Fibroblast of skin of left quadriceps (primary cell): Measurements from ENCODE around the gene LDB2.
"Not testable (repeated sequence)": the region's sequence is repeated elsewhere in the genome, so short reads cannot be mapped to it uniquely, and the experiment has no call there.

Source experiments
- DNase-seq, 2 experiments: peaks; one replicate each; pipeline ENCODE4 v3.0.0-alpha.2; 2013; ENCODE audit warnings: low read depth in 2 of 2

LDB2 gene

DNA sequence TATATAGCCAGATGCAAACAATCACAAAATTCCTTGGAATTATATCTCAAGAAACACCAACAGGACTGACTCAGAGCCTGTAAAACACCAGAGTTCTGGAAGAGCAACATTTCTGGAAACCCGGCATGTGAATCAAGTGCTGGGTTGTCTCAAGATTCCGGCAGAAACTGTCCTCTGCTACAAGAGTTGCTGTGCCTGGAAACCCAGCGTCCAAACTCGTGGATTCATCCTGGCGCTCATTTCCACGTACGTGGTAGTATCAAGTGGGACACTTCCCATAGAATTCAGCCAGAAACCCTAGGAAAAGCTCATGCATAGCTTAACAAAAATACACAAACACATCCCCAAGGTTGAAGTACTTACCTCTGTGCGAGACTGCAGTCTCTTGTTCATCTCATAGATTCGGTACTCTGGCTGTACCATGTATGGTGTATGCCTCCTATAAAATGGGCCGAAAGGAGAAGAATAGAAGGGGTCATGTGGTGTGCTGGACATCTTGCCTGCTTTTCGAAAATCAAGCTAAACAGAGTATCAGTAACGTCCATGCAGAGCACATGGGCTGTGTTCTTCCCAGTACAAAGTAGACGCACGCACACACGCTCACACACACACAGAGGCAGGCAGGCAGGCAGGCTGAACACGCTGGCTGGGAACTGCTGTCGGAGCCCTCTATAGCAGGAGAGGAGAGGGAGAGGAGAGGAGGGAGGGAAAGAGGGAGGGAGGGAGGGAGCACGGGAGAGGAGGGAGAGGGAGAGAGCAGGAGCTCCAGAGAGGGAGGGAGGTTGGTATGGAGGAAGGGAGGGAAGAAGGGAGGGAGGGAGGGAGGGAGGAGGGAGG, at the start of gene LDB2:
Gene LDB2 (minus strand): TSS at position 655 of the 837 bp plus-strand sequence.
- DNase-seq, result peak; percentile 72 to 77

DNA sequence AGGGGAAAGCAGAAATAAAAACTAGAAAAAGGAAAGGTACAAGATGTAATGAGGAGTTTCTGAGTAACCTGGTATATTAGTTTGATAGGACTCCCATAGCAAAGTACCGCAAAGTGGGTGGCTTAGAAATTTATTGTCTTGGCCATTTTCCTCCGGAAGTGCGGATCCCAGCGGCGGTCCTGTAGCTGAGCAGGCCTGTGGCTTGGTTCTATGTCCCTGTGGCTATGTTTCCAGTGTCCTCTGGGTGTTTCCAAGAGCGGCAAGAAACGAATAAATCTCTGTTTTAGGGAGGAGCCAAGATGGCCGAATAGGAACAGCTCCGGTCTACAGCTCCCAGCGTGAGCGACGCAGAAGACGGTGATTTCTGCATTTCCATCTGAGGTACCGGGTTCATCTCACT, 44.0 kb upstream of the LDB2 start:
- no peak for DNase-seq

DNA sequence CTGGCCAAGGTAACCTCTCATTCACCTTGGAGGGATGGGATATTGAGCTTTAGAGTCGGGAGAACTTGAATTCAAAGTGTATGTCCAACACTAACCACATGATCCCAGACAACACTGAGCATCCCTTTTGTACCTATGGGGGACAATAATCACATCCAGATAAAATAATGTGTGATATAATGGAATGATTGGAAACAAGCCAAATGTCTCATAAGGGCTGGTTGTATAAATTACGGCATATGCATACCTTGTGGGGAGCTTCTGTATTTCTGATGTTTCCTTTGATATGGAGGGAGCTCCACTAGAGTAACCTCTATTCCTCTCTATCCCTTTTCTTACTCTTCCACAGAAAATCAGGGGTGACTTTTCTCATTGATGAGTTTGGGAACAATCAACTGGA, 40.7 kb upstream of the LDB2 start:
- no peak for DNase-seq

DNA sequence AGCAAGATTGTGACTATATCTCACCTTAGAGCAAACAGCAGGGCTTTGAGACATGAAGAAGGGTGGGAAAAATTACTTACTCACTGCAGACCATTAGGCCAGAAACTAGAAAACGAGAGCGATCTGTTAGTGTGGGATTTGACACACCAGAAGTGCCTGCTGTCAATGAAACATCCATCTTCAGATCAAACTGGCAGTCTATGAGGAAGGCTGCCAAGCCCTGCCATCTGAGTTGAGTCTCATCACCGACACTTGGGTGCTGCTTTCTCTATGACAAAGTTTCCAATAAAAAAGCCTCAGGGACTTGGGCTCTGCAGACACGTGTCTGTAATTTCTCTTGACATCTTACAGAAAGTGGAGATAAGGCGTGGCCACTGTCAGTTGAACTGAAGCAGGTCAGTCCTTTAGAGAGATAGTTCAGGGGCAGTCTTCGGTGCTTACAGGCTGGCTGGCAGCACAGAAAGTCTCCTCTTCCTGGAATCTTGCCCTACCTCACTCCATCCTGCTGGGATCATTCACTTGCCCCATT, 40.1 kb upstream of the LDB2 start:
- DNase-seq, result no peak

DNA sequence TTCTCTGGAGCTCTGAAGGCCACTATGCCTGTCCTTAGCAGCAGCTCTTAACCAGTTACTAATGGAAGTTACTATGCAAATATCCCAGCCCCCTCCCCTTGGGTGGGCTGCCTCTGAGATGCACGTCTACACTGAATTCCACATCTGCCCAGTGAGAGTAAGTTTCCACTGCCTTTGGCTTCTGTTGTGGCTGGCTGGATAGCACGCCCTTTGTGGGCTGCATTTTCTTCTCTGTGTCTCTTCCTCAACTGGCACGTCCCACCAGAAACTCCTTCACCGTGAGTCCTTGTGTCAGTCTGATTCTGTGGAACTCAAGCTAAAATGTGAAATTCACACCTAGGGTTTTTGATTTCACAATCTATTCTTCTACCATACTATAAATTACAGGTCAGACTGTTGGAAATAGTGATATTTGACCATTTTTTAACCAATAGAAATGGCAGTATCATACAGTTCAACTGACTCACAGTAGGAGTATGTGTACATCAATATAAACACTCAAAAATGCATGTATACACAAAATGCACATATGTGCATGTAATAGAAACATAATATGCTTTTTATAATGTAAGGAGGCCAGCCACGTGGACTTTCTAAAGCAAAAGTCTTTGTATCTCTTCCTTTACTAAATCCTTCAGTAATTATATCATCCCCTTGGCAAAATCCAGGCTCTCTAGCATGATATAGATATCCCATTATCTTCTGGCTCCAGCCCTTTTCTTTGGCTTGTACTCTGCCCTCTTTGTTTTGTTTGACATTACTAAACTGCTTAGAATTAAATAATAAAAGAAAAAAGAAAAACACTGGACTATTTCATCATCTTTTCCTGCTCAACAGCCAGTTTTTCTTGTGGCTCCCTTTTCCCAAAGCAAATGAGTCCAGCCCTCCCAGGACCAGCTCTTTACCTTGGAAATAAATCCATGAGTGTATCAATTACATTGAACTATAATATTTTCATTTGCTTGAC, 33.2 kb upstream of the LDB2 start:
- no peak for DNase-seq

DNA sequence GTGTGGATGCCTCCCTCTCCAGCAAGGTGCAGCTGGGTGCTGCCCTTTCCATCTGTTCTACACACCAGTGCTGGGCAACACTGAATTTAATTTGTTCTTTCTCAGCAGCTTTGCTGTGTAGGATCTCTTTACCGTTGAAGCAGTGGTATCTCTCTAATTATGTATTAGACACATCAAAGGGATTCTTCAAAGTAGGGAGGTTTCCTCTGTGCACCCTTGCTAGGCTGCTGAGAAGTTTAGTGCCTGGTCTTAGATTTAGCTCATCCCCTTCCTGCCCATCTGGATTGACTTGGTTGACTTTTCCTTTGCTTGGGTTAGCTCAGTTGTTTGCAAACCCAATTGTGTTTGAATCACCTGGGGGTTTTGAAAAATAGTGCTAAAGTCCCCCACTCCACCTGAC, 27.8 kb upstream of the LDB2 start:
- no peak for DNase-seq

DNA sequence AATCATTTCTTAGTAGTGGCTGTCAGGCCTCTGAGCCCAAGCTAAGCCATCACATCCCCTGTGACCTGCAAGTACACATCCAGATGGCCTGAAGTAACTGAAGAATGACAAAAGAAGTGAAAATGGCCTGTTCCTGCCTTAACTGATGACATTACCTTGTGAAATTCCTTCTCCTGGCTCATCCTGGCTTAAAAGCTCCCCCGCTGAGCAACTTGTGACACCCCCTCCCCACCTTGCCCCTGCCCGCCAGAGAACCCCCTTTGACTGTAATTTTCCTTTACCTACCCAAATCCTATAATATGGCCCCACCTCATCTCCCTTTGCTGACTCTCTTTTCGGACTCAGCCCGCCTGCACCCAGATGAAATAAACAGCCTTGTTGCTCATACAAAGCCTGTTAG, 20.3 kb upstream of the LDB2 start:
- not testable (repeated sequence) for DNase-seq

DNA sequence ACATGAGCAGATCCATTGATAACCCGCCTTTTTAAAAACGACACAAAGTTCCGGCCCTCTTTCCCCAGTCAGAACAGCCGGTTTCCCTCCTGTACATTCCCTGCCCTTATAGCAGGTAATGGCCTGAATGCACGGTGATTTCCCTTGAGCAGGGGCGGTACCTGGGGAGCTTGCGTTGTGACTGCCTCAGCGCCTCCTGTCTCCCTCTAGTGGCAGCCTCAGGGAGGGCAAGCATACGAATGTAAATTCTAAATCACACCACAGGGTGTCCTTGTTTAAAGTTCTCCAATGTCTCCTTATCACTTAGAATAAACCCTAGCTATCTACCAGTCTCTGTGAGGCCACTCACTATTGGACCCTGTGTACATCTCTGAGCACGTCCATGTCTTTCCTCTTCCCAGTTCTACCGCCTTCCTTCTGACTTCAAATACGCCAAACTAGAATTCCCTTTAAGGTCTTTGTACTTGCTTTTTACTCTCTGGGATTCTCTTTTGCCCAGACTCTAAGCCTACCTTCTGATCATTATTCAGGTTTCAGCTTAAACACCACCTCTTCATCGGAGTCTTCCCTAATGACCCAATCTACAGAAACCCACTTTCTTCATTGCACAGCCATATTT, 18.4 kb upstream of the LDB2 start:
- DNase-seq, result no peak

DNA sequence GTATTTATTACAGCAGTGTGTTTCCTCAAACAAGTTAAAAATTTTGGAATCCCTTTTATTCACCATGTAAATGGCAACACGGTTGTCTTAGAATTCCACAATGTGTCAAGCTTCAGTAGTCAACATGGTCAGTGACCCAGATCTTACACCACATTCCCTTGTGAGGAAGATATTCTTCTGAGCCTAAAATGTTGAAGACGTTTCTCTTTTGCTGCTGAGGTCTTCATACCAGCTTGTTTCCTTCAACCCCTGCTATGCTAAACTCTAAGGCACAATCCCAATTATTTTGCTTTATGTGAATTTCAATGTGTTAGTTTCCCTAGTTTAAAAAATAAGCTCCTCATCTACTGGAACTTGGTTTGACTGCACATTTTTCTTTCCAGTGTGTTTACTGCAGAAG, 17.6 kb upstream of the LDB2 start:
- no peak for DNase-seq

DNA sequence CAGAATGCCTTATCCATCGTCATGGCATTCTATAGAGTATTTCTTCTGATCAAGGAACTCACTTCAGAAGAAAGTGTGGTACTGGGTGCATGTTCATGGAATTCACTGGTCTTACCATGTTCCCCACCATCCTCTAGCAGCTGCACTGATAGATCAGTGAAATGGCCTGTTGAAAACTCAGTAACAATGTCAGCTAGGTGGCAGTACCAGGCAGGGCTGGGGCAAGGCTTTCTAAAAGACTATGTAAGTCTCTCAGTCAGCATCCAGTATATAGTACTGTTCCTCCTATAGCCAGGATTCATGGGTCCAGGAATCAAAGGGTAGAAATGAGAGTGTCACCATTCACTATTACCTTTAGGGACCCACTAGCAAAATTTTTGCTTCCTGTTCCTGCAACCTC, 15.8 kb upstream of the LDB2 start:
- DNase-seq, result no peak

DNA sequence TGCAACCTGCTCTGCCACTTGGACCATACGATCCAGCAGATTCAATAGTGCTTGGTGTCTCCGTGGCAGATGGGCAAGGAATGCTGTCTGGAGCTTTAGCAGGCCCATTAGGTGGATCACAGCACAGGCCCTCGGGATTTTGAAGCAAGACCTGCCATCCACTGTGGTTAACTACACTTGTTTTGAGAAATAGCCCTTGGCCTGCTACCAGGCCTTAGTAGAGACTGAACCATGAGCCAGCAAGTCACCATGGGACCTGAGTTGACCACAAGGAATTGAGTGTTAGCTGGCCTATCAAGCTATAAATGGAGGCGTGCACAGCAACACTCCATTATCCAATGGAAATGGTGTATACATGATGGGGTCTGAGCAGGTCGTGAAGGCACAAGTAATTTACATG, 14.5 kb upstream of the LDB2 start:
- no peak for DNase-seq

DNA sequence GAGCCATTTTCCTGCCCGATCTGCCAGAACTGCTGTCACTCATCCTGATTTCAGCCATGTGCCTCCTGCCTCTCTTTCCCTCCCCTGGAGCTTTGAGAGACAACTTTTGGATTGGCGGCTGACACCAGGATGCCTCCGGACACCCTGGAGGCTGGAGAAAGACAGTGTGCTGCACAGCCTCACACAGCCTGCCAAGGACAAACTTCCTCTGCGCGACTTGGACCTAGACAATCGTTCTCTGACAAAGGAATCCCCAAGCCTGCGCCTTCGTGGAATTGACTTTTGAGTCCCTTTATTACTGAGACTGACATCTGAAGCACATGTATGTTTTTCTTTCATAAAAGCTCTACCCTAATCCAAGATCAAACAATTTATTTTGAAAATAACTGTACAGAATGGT, 10.8 kb upstream of the LDB2 start:
- no peak for DNase-seq

DNA sequence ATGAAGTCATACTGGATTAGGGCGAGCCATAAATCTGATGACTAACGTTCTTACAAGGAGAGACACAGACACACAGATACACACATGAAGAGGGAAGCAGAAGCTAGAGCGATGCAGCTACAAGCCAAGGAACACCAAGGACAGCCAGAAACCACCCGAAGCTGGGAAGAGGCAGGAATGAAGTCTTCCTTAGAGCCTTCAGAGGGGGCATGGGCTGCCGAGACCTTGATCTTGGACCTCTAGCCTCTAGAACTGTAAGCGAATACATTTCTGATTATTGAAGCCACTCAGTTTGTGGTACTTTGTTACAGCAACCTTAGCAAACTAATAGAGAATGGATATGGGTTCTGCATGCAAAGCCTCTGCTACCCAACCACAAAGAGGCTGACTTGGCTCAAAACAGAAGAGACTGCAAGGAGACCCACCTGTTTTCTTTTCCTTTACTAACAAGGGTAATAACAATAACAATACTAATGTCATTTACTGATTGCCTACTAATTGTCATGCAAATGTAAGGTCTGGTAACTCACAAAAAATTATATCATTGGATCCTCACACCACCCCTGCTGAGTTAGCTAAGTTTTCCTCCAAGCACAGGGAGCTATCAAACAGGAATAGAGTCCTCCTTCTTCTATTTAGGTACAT, 10.1 kb upstream of the LDB2 start:
- DNase-seq, result no peak

DNA sequence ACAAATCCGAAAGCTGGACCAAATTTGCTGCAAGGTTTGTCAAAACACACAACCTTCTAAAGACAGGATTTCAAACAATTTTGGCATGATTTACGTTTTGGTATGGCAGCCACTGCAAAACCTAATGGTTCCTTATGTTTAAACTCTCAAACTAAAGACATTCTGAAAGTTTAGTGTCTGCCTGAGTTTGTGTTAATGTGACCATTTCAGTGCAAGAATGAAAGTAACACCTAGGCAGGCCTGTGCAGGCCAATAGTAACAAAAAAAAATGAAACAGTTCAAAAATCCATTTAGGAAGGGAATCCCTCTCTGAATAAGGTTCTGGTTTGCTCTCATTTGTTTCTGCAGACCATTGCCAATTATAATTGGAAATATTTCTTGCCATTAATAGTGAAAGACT, 1.9 kb upstream of the LDB2 start:
- DNase-seq, result no peak

DNA sequence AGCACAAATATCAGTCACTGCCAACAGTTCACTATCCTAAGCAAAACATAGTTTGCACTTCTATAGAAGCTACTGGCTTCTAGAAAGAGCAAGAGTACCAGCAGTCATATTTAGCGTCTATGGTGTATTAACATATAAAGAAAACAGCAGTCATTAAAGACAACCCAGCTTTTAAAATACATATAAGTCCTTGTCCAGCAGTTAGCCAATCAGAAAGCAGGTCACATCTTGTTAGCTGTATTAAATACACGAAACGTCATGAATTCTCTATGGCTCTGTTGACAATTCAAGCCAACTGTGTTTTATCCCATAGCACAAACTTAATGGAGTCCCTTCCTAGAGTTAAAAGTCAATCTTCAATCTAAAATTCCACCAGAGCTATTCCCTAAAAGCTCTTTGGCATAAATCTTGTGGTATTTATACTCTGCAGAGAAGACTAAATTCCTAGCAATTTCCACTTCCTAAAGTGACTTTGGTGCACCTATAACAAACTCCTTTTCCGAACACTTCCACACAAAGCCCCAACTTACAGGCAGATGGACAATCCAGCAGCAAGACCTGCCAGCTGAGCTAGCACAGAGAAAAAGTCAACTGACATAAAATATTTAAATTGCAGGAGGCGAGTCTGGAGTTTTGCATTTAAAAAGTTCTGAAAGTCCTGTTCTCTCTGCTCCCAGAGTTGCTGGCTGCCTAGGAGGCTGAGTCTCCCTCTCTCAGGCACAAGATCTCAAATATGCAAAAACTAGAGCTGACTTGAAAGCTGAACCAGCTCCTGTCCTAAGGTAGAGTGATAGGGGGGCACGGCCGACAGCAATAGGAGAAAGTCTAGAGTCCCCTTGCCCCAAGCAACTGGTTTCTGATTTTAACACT, 1.3 kb downstream of the LDB2 start:
- peak in 1 of 2 experiments; percentile 37 for DNase-seq

DNA sequence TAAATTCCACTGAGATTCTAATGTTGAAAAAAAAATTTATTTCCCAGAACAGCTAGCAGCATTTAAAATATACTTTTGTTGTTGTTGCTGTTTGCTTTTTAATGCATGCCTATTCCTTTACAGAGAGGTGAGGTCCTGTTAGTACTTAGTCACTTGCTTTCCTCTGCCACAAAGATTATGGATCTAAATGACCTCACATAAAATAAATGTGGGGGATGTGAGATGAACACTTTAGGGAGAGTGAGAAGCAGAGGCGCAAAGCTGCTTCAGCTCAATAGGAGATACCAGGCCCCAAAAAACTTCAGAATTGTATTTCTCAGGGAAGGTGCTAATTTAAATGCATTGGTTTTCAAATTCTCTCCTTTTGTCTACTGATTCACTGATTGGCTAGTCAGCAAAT, 4.0 kb downstream of the LDB2 start:
- DNase-seq, result peak in 1 of 2 experiments; percentile 12

DNA sequence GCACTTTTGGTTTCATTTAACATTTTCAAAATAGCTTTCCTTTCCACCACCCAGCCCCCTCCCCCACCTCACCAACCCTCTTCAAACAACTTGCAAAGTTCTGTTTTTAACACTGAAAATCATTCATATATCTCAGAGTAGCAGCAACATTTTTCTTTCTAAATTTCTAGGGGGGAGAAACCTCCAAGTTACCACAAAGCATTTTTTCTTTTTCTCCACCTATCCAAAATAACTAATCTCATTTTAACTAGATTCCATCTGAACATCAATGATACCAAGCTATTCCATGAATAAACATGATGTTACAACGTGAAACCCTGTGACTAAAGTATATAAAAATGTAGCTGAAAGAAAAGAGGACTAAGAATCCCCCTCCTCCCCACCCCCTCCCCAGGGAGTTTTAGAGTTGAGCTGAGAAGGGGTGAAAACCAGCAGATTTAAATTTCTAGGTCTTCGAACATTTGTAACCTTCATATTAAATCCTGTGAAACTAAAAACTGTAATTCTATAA, 5.2 kb downstream of the LDB2 start:
- peak; percentile 66 to 71 for DNase-seq

DNA sequence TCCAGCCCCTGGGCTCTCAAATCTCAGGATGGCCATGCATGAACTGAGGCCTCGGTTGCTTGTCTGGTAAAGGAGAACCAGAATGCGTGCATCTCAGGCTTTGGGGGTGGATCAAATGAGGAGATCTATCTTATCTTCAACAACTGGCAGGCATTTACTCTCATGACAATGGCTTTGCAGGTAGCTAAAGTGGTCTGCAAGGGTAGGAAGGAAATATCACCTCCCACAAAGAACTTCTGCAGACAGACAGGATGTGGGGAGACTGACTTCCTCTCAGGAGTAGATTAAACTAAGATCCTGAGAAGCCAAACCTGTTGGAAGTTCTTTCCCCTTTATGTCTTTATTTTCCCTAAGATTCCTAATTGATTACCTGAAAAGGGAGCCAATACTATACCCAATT, 7.8 kb downstream of the LDB2 start:
- no peak for DNase-seq

DNA sequence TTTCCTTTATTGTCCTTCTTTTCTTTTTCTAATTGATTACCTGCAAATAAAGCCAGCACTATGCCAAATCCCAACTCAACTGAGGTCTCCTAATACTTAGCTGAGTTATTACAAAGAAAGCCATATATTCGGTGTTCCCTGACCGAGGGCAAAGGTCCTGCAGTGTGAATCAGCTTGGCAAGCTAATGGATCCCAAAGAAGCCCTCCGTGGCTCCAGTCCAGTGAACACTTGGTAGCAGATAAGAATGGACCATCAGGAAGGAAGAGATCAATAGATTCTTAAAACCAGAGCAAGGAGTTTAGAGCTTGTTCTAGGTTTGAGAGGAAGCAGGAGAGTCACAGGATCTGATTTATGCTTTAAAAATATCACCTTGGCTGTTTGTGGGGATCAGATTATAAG, 8.5 kb downstream of the LDB2 start:
- no peak for DNase-seq

DNA sequence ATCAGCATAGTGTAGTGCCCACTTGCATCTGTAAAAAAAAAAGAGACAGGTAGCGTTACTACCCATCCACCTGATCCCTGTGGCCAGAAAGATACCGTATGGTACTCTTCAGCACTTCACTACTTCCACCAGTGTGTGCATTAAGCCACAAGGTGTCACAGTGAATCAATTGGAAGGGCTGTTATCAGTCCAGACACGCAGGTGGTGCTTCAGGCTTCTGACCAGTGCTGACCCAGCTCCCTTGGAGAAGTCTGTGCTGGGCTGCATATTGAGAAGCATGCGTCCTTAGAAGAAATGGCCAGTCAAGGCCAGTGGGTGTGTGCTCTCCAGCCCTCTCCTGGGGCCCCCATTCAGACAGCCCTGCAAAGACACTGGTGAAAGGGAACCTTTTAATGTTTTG, 10.6 kb downstream of the LDB2 start:
- DNase-seq, result no peak
